HG03064 (cell line): ENCODE measurements around the gene GREB1.
"Not testable (repeated sequence)": the region's sequence is repeated elsewhere in the genome, so short reads cannot be mapped to it uniquely, and the experiment has no call there.

Experiments
- ATAC-seq: cut with Tn5 transposase; IDR thresholded peaks from one replicate; pipeline ENCODE4 v1.9.1; 2021; ENCODE audit warnings: low read depth; ENCODE audit not compliant: unreplicated experiment

The GREB1 gene

DNA sequence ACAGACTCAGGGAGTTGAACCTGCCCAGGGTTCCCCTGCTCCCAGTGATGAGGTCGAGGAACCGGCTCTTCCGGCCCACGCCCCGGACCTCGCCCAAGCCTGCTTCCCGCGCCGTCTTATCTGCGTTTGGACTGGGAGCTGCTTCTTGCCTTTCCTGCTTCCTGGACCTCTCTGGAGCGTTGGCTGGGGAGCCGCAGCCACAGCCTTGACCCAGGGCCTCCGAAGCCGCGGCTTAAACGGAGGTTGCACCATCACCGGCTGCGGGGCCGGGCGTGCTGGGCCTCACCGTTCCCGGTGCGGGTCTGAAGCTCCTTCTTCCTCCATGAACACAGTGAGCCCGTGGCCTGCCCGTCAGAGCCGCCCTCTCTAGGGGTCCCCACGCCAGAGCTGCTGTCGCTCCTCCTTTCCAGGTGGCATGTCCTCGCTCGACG lies 122.8 kb downstream of the GREB1 start:
- no peak for ATAC-seq

DNA sequence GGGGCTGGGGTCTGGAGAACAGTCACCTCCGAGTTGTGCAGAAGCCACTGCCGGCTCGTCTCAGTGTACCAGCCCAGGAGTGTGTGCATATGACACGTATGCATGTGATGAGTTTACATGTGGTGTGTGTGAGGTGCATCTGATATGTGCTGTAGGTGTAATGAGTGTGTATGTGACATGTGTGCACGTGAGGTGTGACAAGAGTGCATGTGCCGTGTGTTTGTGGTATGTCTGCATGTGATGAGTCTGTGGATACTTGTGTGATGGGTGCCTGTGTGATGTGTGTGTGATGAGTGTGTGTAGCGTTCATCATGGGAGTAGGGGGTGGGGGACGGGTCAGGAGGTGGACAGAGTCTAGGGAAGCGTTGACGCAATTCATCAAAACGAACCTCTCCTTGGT lies 123.3 kb downstream of the GREB1 start:
- ATAC-seq: no peak

DNA sequence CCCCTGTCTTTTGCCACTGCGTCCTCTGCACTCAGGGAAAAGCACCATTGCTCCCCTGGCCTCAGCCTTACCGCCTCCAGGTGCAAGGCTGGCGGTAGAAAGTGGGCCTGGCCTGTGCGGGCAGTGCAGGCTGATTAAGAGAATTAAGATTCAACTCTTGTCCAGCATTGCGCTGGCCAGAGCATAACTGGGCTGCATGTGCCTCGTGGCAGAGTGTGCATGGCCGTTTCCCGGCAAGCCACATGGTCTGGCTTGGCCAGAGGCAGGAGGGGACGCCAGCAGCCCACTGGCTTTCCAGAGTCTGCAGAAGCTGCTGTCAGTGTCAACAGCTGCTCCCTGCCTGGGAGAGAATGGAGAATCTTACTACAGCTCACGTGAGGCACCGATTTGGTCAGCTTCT lies 123.8 kb downstream of the GREB1 start:
- no peak for ATAC-seq

DNA sequence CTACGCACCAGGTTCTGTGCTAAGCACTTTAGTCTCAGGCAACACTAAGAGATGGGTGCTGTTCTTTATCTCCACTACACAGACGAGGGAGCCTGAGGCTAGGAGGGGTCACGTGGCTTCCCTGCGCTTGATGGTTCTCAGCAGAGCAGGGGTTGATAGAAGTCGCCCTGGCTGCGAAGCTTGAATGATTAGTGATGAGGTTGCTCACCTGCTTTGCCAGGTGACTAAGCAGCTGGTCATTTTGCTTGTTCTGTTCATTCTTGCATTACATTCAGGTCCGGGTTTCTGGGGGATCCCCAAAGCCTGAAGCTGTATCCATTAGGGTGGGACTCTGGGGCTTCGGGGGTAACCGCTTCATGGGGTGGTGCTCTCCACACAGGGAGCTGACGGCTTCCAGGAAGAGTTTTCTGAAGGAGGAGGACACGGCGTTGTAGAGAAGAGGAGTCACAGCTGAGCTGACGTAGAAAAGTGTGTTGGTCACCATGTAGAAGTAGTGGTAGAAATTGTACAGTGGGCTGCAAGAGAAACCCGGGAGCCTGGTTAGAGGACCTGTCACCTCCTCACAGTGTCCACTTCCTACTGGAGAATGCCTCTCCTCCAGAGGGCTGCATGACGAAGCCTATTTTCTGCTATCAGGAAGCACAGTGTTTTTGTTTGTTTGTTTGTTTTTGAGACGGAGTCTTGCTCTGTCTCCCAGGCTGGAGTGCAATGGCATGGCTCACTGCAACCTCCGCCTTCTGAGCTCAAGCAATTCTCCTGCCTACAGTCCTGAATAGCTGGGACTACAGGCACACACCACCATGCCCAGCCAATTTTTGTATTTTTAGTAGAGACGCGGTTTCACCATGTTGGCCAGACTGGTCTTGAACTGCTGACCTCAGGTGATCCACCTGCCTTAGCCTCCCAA lies 124.6 kb downstream of the GREB1 start:
- ATAC-seq: no peak

DNA sequence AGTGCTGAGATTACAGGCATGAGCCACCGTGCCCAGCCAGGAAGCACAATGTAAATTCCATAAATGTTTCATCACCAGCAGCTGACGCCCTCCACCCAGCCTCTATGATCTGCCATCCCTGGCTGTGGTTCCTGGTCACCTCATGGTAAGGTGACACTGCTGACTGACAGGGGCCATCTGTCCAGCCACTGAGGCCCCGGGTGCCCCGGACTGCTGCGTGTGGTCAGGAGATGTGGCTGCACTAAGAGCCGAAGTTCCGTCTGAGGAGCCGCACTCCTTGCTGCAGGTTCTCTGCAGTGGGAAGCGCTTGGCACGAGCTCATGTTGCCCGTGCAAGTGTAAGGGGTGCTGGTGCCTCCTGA lies 125.2 kb downstream of the GREB1 start:
- no peak for ATAC-seq

DNA sequence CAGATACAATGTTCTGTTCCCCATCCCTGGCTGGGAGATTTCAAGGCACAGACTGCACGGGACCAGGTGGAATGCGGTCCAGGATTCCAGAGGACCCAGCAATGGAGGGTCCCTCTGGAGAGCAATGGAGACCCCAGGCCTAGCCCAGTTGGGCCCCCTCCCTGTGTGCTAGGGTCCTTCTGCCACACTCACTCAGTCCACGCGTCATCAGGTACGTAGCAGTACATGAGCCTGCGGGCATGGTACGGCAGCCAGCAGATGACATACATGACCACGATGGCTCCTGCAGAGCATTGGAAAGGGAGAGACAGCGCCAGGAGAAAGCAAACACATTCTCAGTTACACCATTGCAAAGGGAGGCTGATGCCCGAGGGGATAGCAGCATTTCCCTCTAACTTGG lies 126.0 kb downstream of the GREB1 start:
- ATAC-seq: no peak

DNA sequence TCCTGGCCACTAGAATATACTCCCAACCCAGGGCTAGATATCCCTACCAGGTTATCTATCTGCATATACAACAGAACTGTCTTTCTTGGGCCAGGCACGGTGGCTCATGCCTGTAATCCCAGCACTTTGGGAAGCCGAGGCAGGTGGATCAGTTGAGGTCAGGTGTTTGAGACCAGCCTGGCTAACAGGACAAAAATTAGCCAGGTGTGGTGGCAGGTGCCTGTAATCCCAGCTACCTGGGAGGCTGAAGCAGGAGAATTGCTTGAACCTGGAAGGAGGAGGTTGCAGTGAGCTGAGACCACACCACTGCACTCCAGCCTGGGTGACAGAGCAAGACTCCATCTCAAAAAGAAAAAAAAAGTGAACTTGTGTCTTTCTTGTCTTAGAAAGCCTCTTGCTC lies 126.6 kb downstream of the GREB1 start:
- not testable (repeated sequence) for ATAC-seq

DNA sequence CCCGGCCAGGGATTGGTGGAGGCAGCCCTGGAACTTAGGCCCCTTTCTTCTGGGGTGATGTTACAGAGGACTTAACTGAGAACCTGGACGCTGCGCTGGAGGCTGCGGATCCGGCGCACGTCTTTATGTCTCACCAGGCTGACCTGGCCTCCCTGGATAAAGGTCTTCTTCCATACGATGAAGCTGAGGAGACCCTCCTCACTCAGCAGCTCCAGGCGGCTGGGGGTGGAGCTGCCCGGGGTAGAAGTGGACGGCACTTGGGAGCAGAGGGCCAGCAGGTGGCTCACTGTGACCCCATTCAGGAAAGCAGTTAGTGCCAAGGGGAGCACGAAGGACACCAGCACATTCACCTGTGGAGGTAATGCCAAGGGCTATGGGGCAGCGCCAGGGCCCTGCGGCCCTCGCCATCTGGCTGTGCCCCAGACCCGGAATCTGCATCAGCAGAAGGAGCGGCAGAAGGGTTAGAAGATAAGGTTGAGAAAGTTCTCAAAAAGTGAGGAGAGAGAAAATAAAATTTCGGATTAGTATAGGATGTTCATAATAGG lies 128.1 kb downstream of the GREB1 start:
- no peak for ATAC-seq

DNA sequence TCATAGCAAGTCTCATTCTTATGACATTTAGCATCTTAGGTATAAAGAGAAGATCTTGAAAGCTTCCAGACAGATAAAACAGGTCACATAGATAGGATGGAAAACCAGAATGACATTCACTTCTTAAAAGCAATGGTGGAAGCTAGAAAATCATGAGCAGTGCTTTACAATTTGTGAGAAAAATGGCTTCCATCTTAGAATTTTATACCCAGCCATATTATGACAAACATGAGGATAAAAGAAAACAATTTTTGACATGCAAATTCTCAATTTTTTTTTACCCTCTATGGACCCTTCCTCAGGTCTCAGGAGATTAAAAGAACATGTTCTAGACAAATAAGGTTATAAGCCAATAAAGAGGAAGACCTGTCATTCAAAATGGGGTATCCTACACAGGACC lies 129.0 kb downstream of the GREB1 start:
- no peak for ATAC-seq

DNA sequence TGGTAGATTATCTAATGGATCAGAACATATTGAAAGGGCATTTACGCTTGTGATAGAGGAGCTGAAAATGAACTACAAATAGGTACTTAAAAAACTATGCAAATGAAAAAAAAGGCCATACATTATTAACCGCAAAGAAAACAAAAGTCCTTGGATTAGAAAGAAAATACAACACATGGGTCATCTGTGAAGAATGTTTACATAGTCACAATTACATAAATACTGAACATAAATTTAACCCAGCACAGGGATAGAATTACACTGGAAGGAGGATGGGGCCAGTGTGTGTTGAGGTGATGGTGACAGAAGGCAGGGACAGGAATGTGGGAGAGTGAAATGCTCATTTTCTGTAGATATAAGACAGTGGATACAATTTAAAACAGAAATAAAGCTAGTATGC lies 129.6 kb downstream of the GREB1 start:
- no peak for ATAC-seq

DNA sequence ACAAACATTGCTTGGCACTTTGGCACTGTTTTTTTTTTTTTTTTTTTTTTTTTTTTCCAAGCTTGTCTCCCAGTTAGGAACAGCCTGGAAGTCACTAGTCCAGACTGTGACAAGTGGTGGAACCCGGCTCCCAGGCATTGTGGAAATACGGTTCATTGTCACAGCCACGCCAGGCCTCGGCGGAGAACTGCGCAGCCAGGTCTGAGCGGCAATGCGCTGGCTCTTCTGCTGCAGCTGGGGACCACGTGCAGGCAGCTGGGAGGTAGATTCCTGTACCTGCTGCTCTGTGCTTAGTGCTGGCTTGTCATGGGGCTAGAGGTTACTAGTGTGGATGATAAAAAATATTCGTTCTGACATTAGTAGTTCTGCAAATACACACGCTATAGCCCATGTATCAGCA lies 131.2 kb downstream of the GREB1 start:
- no peak for ATAC-seq

DNA sequence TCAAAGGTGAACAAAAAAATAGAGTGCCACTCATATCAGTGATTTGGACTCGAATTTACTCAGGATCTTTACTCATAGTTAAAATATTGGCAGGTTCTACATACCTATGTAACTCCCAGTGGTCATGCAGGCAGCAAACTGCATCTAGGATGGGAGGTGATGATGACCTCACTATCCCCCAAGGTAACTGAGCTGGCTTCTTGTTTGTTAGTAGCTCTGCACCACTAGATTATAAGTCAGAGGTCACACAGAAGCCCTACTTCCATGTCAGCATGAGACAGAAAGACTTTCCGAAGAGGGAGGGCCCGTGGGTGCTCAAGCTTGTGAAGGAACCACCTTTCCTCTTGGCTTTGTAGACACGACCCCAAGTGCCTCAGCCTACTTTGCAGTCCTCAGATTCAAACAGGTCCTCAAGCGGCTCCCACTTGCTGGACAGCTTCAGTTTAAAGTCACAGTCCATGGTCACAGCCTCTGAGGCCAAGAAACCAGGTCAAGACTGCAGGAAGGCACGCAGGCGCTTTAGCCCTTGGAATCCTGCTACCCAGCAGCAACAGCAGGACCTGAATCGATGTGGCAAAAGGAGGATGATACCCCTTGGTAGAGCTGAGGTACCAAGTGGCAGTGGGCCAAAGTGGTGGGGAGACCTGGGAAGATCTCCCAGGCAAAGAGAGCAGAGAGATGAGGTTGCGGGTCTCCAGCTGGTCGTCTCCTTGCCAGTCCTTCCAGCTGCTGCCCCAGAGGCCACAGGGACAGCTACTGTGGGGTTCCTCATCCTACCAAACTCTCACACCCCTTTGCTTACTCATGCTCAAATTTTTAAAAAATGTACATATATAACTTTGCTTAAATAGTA lies 131.9 kb downstream of the GREB1 start:
- no peak for ATAC-seq

DNA sequence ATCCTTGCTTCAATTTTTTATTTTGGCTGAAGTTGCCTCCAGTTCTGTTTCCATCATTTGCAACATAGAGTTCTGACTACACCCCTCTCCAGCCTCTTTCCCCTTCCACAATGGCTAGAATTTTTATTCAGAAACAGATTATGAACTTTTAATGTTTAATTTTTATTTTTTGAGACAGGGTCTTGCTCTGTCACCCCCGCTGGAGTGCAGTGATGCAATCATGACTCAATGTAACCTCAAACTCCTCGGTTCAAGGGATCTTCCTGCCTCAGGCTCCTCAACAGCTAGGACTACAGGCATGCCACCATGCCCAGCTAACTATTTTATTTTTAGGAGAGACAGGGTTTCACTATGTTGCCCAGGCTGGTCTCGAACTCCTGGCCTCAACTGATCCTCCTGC lies 133.3 kb downstream of the GREB1 start:
- ATAC-seq: no peak

DNA sequence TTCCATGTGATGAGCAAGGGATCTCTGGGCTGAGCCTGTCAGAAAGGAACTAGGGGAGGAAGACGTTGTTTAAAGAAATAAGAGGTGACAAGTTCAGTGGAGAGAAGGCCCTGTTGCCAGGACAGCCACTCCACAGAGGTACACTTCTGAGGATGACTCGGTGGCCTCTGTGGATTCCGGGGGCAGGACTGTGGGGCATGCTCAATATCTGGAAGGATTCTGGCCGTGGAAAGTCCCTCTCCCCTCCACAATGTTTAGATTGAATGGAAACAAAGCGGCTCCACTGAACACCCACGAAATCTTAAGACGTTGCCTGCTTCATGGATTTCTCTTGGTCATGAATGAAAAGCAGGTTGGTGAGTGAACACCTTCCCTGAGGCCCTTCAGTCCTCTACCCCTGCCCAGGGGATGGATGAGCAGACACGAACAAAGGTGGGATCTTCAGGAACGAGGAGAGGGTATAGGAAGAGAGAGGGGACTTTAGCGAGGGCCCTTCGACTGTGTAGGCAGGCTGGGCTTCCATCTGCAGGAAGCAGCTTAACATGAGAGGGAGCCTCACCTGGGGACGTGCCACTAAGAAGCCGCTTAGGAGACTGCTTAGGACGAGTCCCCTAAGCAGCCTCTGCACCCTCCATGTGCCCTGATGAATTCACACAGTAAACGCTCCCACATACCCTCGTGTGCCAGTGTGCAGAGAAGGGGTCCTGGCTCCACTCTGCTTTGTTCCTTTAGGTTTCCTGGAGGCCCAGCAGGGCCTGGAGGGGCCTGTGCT lies 134.2 kb downstream of the GREB1 start:
- ATAC-seq: no peak

DNA sequence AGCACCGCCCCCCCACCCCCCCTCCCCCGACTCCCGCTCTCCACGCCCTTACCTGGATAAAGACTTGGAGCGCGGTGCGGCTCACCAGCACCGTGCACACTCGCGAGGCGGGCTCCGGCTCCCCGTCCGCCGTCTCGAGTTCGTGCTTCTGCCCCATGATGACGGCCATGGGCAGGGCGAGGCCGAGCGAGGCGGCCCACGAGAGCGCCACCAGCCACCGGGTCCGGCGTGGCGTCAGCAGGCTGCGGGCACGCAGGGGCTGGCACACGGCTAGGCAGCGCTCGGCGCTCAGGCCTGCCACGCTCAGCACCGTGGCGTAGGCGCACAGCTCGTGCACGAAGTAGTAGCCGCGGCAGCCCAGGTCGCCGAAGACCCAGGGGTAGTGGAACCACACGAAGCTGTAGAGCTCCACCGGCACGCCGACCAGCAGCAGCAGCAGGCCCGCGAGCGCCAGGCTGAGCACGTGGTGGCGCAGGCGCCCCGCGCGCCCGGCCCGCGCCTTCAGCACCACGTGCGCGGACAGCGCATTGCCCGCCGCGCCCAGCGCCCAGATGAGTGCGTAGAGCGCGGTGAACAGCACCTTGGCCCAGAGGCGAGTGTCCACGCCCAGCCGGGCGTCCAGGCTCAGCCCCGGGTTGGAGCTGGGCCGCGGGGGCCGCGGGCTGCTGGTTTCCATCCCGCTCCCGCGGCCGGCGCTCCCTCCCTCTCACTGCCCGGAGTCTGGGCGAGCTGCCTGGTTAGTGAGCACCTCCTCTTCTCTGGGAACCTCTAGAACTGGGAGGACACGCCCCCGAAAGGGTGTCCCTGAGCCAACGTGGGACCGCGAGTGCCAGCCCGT lies 135.8 kb downstream of the GREB1 start, which contains the start of gene NTSR2:
NTSR2 (minus strand) TSS at position 742 of the 838 bp plus-strand sequence; CDS start at position 676, 66 bp downstream.
- no peak for ATAC-seq

DNA sequence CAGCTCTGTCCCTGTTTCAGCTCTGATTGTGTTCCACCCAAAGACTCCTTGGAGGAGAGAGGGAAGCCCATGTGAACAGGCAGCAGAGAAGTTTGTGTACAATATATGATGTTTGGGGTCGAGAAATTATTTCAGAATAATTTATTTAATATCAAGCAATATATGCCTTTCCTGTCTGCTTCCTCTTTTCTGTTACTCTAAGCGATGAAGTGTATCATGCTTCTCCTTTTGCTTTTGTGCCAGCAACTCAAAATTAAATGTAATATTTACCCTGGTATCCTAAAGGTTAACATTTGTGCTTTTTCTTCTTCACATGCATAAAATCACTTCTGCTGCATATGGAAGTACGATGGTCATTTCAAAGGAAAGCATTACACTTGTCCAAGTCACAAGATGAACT lies 138.6 kb downstream of the GREB1 start:
- ATAC-seq: no peak

DNA sequence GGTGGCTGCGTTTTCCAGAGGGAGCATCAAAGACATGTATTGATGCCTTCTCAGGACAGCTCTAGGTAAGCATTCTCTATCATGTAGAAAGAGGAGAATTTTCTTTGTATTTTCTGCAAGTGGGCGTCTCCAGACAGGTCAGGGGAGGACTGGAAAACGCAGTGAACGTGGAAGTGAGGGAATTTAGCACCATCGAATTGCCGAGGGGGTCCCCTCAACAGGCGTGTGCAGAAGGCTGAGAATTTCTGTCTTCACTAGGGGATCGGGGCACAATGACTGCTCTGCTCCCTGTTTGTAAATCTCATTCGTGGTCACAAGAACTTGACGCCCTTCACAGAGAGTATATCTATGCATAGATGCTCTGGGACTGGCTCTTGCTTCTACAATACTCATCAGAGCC lies 141.1 kb downstream of the GREB1 start:
- ATAC-seq: no peak

DNA sequence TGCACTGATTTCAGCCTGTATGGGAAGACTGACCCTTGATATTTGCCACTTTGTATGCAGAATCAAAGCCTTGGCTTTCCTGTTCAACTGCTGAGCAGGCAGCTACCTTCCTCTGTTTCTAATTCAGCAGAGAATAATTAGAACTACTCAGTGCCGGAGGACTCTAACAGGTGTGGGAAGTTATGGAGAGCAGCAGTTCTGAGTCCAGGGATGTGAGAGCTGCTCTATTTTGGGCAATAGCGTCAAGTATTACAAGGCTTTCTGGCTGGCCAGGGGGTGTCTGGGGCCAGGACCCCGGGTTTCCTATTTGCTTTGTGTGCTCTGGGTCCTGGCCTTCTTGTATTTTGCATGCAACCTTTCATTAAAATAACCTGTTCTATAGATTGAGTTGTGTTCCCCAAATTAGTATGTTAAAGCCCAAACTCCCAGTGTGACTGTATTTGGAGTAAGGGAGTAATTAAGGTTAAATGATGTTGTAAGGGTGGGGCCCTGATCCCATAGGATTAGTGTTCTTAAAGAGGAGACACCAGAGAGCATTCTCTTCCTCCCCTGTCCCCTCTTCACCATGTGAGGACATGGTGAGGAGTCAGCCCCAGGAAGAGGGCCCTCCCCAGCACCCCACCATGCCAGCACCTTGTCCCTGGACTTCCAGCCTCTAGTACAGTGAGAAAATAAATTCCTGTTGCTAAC lies 141.7 kb downstream of the GREB1 start:
- no peak for ATAC-seq

DNA sequence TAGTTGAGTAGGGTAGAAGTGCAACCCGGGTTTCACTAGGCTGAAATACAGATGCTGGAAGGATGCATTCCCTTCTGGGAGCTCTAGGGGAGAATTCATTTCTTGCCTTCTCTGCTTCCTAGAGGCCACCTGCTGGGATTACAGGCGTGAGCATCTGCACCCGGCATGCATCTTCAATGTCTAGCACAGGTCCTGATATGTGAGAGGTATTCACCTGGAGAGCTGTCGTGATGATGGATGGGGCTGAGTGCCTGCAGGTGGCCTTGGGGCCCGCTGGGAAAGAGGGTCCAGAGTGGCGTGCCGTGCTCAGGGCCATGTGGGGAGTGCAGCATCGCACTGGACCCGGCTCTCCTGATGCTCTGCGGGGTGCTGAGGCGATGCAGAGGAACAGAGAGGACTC lies 142.8 kb downstream of the GREB1 start:
- no peak for ATAC-seq
